Measurements from ENCODE around the gene BATF.

BATF gene

GRCh38 chr14:75489480-75489837 is 32.8 kb upstream of the BATF start:
- TF ChIP-seq MAX (IDR thresholded peaks at IDR 0.05) (no peak), FOXM1 (IDR thresholded peaks at IDR 0.05; ENCODE audit: borderline replicate concordance, low read depth) (no peak), RAD21 (IDR thresholded peaks at IDR 0.05; ENCODE audit: low read depth) (no peak), REST (IDR thresholded peaks at IDR 0.05; ENCODE audit: low read depth) (no peak), CEBPB (IDR thresholded peaks at IDR 0.05) (no peak), EP300 (IDR thresholded peaks at IDR 0.05; ENCODE audit: borderline replicate concordance) (no peak), TEAD4 (IDR thresholded peaks at IDR 0.05) (no peak), TAF1 (IDR thresholded peaks at IDR 0.05; ENCODE audit: low read depth) (no peak), USF1 (IDR thresholded peaks at IDR 0.05) (no peak), CREB1 (IDR thresholded peaks at IDR 0.05; ENCODE audit: low read depth) (no peak), ZBTB7A (IDR thresholded peaks at IDR 0.05; ENCODE audit: low read depth) (no peak), YY1 (IDR thresholded peaks at IDR 0.05; ENCODE audit: low read depth) (no peak), TCF12 (IDR thresholded peaks at IDR 0.05; ENCODE audit: low read depth) (no peak)

- TF ChIP-seq NFIC (IDR thresholded peaks at IDR 0.05) (no peak), EGR1 (IDR thresholded peaks at IDR 0.05) (no peak), CREB1 (IDR thresholded peaks at IDR 0.05; ENCODE audit: low read depth) (no peak)
Measured at GRCh38 chr14:75491376-75491978, 30.8 kb upstream of the BATF start.

GRCh38 chr14:75492832-75493591 is 29.3 kb upstream of the BATF start:
- TF ChIP-seq EP300 (IDR thresholded peaks at IDR 0.05; ENCODE audit: borderline replicate concordance): no peak
- TF ChIP-seq RAD21 (IDR thresholded peaks at IDR 0.05; ENCODE audit: low read depth): no peak
- no peak for TF ChIP-seq TCF12 (IDR thresholded peaks at IDR 0.05; ENCODE audit: low read depth)
- TF ChIP-seq ZBTB7A (IDR thresholded peaks at IDR 0.05; ENCODE audit: low read depth): no peak
- TF ChIP-seq USF1 (IDR thresholded peaks at IDR 0.05): no peak

GRCh38 chr14:75493592-75494087 is 28.6 kb upstream of the BATF start:
- no peak for TF ChIP-seq USF1 (IDR thresholded peaks at IDR 0.05)
- no peak for TF ChIP-seq CREB1 (IDR thresholded peaks at IDR 0.05; ENCODE audit: low read depth)
- no peak for TF ChIP-seq TEAD4 (IDR thresholded peaks at IDR 0.05)
- no peak for TF ChIP-seq EGR1 (IDR thresholded peaks at IDR 0.05)
- no peak for TF ChIP-seq TAF1 (IDR thresholded peaks at IDR 0.05; ENCODE audit: low read depth)
- TF ChIP-seq MAX (IDR thresholded peaks at IDR 0.05): no peak
- no peak for TF ChIP-seq FOXM1 (IDR thresholded peaks at IDR 0.05; ENCODE audit: borderline replicate concordance, low read depth)

- TF ChIP-seq CREB1 (IDR thresholded peaks at IDR 0.05; ENCODE audit: low read depth) (no peak), TCF12 (IDR thresholded peaks at IDR 0.05; ENCODE audit: low read depth) (no peak), RAD21 (IDR thresholded peaks at IDR 0.05; ENCODE audit: low read depth) (no peak), ZBTB7A (IDR thresholded peaks at IDR 0.05; ENCODE audit: low read depth) (no peak), USF1 (IDR thresholded peaks at IDR 0.05) (no peak), EP300 (IDR thresholded peaks at IDR 0.05; ENCODE audit: borderline replicate concordance) (no peak), TAF1 (IDR thresholded peaks at IDR 0.05; ENCODE audit: low read depth) (no peak), YY1 (IDR thresholded peaks at IDR 0.05; ENCODE audit: low read depth) (no peak), FOXM1 (IDR thresholded peaks at IDR 0.05; ENCODE audit: borderline replicate concordance, low read depth) (no peak), REST (IDR thresholded peaks at IDR 0.05; ENCODE audit: low read depth) (no peak), TEAD4 (IDR thresholded peaks at IDR 0.05) (no peak), NFIC (IDR thresholded peaks at IDR 0.05) (no peak)
Measured at GRCh38 chr14:75494896-75495295, 27.4 kb upstream of the BATF start.

Measured in Ishikawa (cell line).